Suppressor macrophage treated with lipopolysaccharide for 4 hours (primary cell): Measurements from ENCODE around the gene SNRNP200.

Experiments
- DNase-seq: peaks from one replicate; pipeline ENCODE4 v3.0.0-alpha.2; 2020

SNRNP200 gene

GRCh38 chr2:96305091-96305978, at the start of gene SNRNP200:
Gene SNRNP200, minus strand, starts transcription at chr2:96305546. Its CDS starts 109 bp downstream, at chr2:96305437.
- peak; percentile 94 for DNase-seq

GRCh38 chr2:96354492-96354891, 49.1 kb upstream of the SNRNP200 start:
- DNase-seq = no peak

GRCh38 chr2:96353606-96354101, 48.3 kb upstream of the SNRNP200 start:
- DNase-seq = no peak

- DNase-seq = no peak
Measured at GRCh38 chr2:96353032-96353561, 47.8 kb upstream of the SNRNP200 start.

- DNase-seq = no peak
Measured at GRCh38 chr2:96347395-96347794, 42.0 kb upstream of the SNRNP200 start.

GRCh38 chr2:96345868-96346462, 40.6 kb upstream of the SNRNP200 start:
- no peak for DNase-seq

- DNase-seq = peak; percentile 28
Measured at GRCh38 chr2:96345438-96345837, 40.1 kb upstream of the SNRNP200 start.

GRCh38 chr2:96344011-96344410, 38.7 kb upstream of the SNRNP200 start:
- no peak for DNase-seq

- DNase-seq = no peak
Measured at GRCh38 chr2:96342085-96342484, 36.7 kb upstream of the SNRNP200 start.

- DNase-seq = no peak
Measured at GRCh38 chr2:96341641-96342040, 36.3 kb upstream of the SNRNP200 start.

- DNase-seq = no peak
Measured at GRCh38 chr2:96340493-96341414, 35.4 kb upstream of the SNRNP200 start.

GRCh38 chr2:96336873-96337272, 31.5 kb upstream of the SNRNP200 start:
- peak; percentile 74 for DNase-seq

GRCh38 chr2:96336104-96336775, 30.9 kb upstream of the SNRNP200 start:
- no peak for DNase-seq

- DNase-seq = no peak
Measured at GRCh38 chr2:96333708-96334107, 28.4 kb upstream of the SNRNP200 start.

GRCh38 chr2:96330407-96330806, 25.1 kb upstream of the SNRNP200 start:
- DNase-seq = no peak

GRCh38 chr2:96329874-96330273, 24.5 kb upstream of the SNRNP200 start:
- DNase-seq = no peak

GRCh38 chr2:96329456-96329855, 24.1 kb upstream of the SNRNP200 start:
- DNase-seq = no peak

- DNase-seq = no peak
Measured at GRCh38 chr2:96326990-96327820, 21.9 kb upstream of the SNRNP200 start.

- DNase-seq = no peak
Measured at GRCh38 chr2:96326564-96326963, 21.2 kb upstream of the SNRNP200 start.

GRCh38 chr2:96325884-96326255, 20.5 kb upstream of the SNRNP200 start:
- no peak for DNase-seq
